ENCODE measurements around the gene ZNF407. TPM values are rescaled to one million over a fixed set of nuclear protein-coding genes. Genes with fewer than 3 reads are reported as not detected.

ZNF407 gene
- polyA plus RNA-seq, 4 donors: 9.2 to 10.3 (median 10.1) TPM

GRCh38 chr18:74916773-74917393 is 319.2 kb downstream of the ZNF407 start:
- no peak for DNase-seq (ENCODE audit: low read depth in 4 of 4, low spot score in 3 of 4)

GRCh38 chr18:74918276-74918790 is 320.7 kb downstream of the ZNF407 start:
- DNase-seq (ENCODE audit: low read depth in 4 of 4, low spot score in 3 of 4): no peak

- DNase-seq (ENCODE audit: low read depth in 4 of 4, low spot score in 3 of 4): no peak
Observed at GRCh38 chr18:74921057-74921820, 323.6 kb downstream of the ZNF407 start.

GRCh38 chr18:74926051-74926450 is 328.4 kb downstream of the ZNF407 start:
- DNase-seq (ENCODE audit: low read depth in 4 of 4, low spot score in 3 of 4): no peak

DNA sequence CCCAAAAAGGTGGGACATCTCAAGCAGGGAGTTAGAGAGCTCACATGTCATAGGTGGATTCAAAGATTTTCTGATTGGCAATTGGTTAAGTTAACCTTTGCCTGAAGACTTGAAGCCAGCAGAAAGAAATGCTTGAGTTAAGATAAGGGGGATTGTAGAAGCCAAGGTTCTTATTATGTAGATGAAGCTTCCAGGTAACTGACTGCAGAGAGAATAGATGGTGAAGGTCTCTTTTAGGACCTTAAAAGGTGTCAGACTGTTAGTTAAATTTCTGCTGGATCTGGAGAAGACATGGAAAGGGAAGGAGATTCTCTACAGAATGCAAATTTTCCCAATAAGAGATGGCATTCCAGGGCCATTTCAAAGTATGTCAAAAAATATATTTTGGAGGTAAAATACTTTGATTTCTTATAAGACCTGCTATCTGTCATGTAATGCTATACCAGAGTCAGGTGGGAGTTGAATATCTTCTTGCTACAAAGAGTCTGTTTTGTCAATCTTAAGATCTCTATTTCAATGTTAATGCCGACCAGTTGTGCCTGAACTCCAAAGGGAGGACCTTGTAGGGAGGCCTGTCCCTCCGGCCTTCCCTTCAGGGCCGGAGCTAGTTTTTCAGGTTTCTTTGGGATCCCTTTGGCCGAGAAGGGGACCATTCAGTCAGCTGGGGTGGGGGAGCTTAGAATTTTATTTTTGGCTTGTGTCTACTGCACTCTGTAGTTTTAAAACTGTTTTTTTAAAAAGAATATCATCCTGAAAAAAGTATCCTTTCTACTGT is 330.7 kb downstream of the ZNF407 start:
- DNase-seq (ENCODE audit: low read depth in 4 of 4, low spot score in 3 of 4): no peak

GRCh38 chr18:74929110-74929509 is 331.4 kb downstream of the ZNF407 start:
- DNase-seq (ENCODE audit: low read depth in 4 of 4, low spot score in 3 of 4): no peak

DNA sequence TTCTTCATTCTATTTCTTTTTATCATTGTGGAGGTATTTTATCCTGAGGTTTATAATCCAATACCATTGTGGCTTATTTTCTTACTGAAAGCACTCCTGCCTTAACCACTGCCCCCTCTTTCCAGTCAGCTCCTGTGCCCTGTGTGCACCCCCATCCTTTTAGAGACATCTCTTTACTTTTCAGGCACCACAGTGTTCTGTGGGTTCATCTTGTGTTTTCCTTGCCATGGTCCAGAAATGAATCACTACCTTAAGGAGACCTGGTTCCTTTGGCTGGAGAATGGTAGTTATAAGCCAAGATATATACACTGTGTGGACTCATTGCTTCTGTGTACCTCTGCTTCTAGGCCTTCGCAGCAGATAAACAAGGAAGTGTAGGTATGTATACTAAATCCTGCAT is 332.9 kb downstream of the ZNF407 start:
- DNase-seq (ENCODE audit: low read depth in 4 of 4, low spot score in 3 of 4): no peak

GRCh38 chr18:74933930-74934329 is 336.3 kb downstream of the ZNF407 start:
- no peak for DNase-seq (ENCODE audit: low read depth in 4 of 4, low spot score in 3 of 4)

DNA sequence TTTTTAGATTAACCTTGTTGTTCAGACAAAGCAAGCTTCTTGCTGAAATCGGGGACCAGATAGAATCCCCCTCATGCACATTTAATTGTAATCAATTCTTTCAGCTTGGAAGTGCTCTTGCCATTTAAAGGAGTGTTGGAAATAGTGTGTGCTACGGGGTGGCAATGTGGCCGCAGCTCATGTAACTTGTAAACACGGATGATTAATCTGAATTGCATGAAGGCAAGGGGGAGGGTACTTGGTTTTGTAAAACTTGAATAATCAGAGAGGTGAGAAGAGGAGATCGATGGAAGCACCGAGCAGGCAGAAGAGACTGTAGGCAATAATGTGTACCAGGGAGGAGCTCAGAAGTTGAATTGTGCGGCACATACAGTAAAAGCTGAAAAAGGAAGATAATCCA is 337.8 kb downstream of the ZNF407 start:
- DNase-seq (ENCODE audit: low read depth in 4 of 4, low spot score in 3 of 4): no peak

GRCh38 chr18:74936343-74936742 is 338.7 kb downstream of the ZNF407 start:
- DNase-seq (ENCODE audit: low read depth in 4 of 4, low spot score in 3 of 4): no peak

- DNase-seq (ENCODE audit: low read depth in 4 of 4, low spot score in 3 of 4): no peak
Observed at GRCh38 chr18:74937291-74937690, 339.6 kb downstream of the ZNF407 start.

DNA sequence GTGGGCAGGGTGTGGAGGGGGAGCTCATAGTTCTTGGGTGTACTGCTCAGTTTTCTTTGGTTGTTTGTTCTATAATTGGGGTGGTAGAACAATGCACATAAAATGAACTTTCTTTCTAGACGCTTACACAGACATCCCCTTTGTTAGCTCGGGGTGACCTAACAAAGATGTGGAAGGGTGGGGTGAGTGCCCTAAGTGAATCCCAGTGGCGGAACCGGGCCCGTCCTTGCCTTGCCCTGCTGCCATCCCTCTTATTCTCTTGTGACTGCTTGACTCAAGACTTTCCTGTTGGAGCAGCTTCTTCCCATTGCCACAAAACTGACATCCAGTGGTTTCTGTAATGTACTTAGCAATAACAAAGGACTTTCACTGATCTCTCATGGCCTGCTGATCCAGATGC is 343.2 kb downstream of the ZNF407 start:
- no peak for DNase-seq (ENCODE audit: low read depth in 4 of 4, low spot score in 3 of 4)

GRCh38 chr18:74942319-74942910 is 344.7 kb downstream of the ZNF407 start:
- DNase-seq (ENCODE audit: low read depth in 4 of 4, low spot score in 3 of 4): no peak

GRCh38 chr18:74944676-74945075 is 347.0 kb downstream of the ZNF407 start:
- DNase-seq (ENCODE audit: low read depth in 4 of 4, low spot score in 3 of 4): no peak

GRCh38 chr18:74945774-74946545 is 348.3 kb downstream of the ZNF407 start:
- no peak for DNase-seq (ENCODE audit: low read depth in 4 of 4, low spot score in 3 of 4)

- DNase-seq (ENCODE audit: low read depth in 4 of 4, low spot score in 3 of 4): no peak
Observed at GRCh38 chr18:74946646-74947375, 349.1 kb downstream of the ZNF407 start.

GRCh38 chr18:74947417-74947816 is 349.7 kb downstream of the ZNF407 start:
- DNase-seq (ENCODE audit: low read depth in 4 of 4, low spot score in 3 of 4): no peak

DNA sequence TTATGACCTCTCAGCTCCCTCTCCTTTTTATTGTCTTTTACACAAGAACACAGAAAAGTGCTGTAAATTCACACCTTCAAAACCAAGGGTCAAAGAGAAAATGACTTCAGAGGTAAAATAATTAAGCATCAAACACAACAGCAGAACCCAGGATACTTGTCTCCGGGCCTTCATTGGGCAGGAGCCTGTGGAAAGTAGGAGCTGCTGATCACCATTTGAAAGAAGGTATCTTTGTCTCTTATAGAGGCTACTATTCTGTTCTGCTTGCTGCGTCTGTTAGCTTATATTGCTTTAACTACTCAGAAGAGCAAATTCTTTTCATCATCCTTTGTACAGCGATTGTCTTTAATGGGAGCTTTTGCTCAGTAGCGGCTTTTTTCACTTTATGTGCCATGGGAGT is 350.2 kb downstream of the ZNF407 start:
- no peak for DNase-seq (ENCODE audit: low read depth in 4 of 4, low spot score in 3 of 4)

- DNase-seq (ENCODE audit: low read depth in 4 of 4, low spot score in 3 of 4): no peak
Observed at GRCh38 chr18:74949611-74950010, 351.9 kb downstream of the ZNF407 start.

DNA sequence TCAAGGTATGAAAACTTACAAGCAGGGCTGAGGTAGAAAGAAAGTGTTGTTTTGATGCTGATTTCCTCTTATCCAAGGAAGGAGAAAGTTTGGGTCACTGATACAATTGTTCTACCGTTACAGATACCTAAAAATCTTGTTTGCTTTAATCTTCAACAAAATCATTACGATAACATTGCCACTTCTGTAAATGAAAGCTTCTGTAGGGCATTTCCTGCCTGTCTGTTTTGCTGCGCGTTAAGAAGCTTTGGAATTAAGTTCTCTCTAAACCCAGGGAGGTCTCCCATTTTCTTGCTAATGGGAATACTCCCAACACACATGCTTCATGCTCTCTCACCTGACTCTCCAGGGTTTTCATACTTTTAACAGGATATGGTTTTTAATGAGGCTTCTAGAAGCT is 352.8 kb downstream of the ZNF407 start:
- no peak for DNase-seq (ENCODE audit: low read depth in 4 of 4, low spot score in 3 of 4)

All from left renal pelvis (tissue), 4 donors.